Activated CD8-positive, alpha-beta memory T cell treated with anti-CD3 and anti-CD28 coated beads for 36 hours (primary cell): ENCODE results near the gene DDC. TPM values are rescaled to one million over a fixed set of nuclear protein-coding genes. Genes with fewer than 3 reads are reported as not detected.

Source experiments
- CTCF ChIA-PET: fragments of 350-600 bp; sonication (Branson Sonifier 250); formaldehyde crosslinking; loops from one replicate; lab custom pipeline; 2021; ENCODE audit warnings: antibody characterized with exemption; lab: Charles Lee
- POLR2A ChIA-PET: fragments of 350-600 bp; sonication (Branson Sonifier 250); formaldehyde crosslinking; loops from one replicate; lab custom pipeline; 2021; ENCODE audit warnings: antibody characterized with exemption; lab: Charles Lee
- total RNA-seq, 2 experiments: library from RNA; stranded (reverse); gene quantifications; one replicate each; pipeline ENCODE4 v1.2.3, GENCODE V29; 2021

Gene DDC, protein sequence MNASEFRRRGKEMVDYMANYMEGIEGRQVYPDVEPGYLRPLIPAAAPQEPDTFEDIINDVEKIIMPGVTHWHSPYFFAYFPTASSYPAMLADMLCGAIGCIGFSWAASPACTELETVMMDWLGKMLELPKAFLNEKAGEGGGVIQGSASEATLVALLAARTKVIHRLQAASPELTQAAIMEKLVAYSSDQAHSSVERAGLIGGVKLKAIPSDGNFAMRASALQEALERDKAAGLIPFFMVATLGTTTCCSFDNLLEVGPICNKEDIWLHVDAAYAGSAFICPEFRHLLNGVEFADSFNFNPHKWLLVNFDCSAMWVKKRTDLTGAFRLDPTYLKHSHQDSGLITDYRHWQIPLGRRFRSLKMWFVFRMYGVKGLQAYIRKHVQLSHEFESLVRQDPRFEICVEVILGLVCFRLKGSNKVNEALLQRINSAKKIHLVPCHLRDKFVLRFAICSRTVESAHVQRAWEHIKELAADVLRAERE
- under 1 TPM; 0.71 to 0.72 TPM for total RNA-seq

GRCh38 chr7:50564640-50565558 is at the start of gene DDC:
TSS of gene DDC (minus strand) at chr7:50565405. CDS start at chr7:50544085, 21,320 bp downstream.
- ChIA-PET CTCF (no interaction called here), POLR2A (no interaction called here)

DNA sequence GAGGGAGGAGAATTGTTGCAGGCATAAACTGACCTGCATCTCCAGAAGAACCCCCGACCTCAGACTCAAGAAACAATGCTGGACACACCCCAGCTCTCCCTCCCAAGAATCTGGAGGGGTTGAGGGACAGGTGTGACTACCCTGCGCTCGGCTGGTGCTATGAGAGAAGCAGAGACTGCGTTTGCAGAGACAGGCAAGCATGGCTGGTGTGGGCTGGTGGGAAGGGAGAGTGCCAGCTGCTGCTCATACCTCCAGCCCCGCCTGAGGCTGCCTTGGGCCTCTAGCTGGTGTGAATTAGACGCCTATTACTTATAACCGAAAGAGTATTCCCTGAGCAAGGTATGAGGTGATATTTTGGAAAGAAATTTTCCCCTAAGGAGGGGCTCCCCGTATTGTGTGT is 48.3 kb upstream of the DDC start:
- ChIA-PET POLR2A (no interaction called here), CTCF (interaction anchor here (1.2 kb wide), 1 partner anchor 548 kb away, joined by 3 read pairs; no protein-coding TSS in a partner anchor)

DNA sequence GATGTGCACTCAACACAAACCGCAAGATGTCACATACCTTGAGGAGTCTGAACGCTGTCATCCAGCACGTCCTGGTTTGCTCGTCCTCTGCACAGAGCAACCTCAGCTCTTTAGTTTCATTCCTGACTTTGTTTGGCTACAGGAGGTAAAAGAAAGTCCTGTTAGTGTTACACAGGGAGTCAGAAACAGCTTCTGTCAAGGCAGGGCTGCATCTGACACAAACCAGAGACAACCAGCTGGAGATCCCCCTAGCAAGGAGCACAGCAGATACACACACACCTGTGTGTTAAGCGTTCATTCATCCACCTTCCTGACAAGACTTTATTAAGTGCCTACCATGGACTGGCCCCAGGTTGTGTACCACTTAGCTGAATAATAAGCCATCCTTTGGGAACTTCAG is 47.5 kb upstream of the DDC start:
- CTCF ChIA-PET, result interaction anchor here (1.2 kb wide), 1 partner anchor 548 kb away, joined by 3 read pairs; no protein-coding TSS in a partner anchor
- POLR2A ChIA-PET, result no interaction called here

GRCh38 chr7:50610521-50611277 is 45.5 kb upstream of the DDC start:
- ChIA-PET POLR2A (interaction anchor here (0.7 to 1.1 kb wide), 2 partner anchors 76 to 432 kb away, joined by 3 to 5 read pairs; no protein-coding TSS in a partner anchor), CTCF (interaction anchor here (1.3 to 1.5 kb wide), 2 partner anchors 16 to 65 kb away, joined by 3 to 4 read pairs; no protein-coding TSS in a partner anchor)

DNA sequence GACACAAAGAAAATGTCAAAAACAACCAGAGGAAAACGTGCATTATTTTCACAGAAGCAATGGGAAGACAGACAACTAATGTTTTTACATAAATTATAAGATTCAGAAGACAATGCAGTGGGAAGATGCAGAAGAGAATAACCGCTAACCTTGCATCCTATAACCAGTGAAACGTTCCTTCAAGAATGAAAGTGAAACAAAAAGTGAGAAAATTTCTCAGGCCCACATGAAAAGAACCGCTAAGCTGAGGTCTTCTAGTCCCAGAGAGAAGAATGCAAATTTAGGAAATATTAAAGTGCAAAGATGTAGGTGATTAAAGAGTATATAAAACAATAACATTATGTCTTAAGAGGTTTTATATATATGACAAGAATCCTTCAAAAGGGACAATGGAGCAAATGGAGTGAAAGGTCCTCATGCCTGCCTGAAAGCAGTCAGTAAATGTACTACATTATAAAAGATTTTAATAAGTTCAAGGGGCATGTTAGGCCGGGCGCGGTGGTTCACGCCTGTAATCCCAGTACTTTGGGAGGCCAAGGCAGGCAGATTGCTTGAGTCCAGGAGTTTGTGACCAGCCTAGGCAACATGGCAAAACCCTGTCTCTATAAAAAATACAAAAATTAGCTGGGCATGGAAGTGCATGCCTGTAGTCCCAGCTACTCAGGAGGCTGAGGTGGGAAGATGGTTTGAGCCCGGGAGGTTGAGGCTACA is 43.1 kb upstream of the DDC start:
- CTCF ChIA-PET, result interaction anchor here (1.5 kb wide), 1 partner anchor 25 kb away, joined by 3 read pairs; no protein-coding TSS in a partner anchor
- POLR2A ChIA-PET, result interaction anchor here (0.6 kb wide), 1 partner anchor 48 kb away, joined by 5 read pairs; no protein-coding TSS in a partner anchor

- POLR2A ChIA-PET, result no interaction called here
- CTCF ChIA-PET, result no interaction called here
These were observed 42.4 kb upstream of the DDC start for GRCh38 chr7:50607524-50608125.

DNA sequence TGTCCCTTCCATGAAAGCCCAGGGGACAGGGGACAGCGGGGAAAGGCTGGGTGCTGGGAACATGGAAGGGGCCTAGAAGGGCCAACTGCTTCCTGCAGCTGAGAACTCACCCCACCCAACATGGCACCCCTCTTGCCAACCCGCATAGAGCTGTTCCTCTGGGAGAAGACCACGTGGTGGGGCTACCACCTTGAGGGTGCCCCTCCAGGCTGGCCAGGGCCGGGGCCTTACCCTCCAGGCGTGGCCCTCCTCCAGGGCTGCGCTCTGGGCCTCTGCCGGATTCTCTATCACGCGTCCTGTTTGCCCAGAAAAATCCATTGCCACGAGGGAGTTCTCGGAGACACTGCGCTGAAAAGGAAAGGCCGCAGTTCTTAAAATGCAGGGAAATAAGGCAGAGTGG is 39.9 kb upstream of the DDC start:
- CTCF ChIA-PET, result no interaction called here
- POLR2A ChIA-PET, result no interaction called here

- POLR2A ChIA-PET, result no interaction called here
These were observed 38.1 kb upstream of the DDC start for GRCh38 chr7:50603287-50603686.

GRCh38 chr7:50599385-50599784 is 34.2 kb upstream of the DDC start:
- POLR2A ChIA-PET, result no interaction called here
- CTCF ChIA-PET, result interaction anchor here (1.8 kb wide), 1 partner anchor 131 kb away, joined by 4 read pairs; no protein-coding TSS in a partner anchor

More at GRCh38 chr7:50603287-50603686, 38.1 kb upstream of the DDC start:
- CTCF ChIA-PET, result no interaction called here

DNA sequence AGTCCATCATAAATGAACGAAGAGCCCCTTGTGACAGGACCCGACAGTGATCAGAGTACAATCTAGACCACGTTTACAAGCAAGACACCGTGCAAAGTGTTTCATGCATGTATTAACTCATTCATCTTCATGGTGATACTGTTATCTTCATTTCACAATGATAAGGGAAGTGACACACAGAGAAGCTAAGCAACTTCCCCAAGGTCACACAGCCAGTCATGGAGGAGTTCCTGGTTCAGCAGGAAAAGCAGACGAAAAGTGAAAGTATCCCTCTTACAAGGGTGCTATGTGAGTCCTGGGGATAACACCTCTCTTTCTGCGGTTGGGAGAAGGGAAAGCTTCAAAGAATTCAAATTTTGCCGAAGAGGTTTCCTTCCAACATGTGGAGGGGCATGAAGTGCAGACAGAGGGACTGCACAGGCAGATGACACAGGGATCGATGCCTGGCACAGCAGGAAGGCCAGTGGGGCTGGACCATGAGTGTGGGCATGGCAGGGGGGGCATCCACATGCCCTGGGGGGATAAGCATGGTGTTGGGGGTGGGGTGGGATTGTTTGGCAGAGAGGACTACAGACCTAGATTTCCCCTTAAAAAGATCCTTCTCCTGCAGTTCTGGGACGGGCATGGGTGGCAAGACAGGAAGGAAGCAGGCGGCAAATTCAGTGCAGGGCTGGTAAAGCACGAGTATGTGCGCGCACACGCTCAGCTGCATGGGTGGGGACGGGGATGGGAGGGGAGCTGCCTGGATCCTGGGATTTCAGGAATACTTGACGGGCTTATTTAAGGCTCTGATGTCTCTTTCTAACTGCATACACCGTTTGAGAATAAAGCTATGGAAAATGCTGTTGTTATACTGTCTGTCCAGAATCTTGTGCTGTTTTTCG is 33.5 kb upstream of the DDC start:
- ChIA-PET CTCF (interaction anchor here (1.8 kb wide), 1 partner anchor 131 kb away, joined by 4 read pairs; no protein-coding TSS in a partner anchor), POLR2A (no interaction called here)

DNA sequence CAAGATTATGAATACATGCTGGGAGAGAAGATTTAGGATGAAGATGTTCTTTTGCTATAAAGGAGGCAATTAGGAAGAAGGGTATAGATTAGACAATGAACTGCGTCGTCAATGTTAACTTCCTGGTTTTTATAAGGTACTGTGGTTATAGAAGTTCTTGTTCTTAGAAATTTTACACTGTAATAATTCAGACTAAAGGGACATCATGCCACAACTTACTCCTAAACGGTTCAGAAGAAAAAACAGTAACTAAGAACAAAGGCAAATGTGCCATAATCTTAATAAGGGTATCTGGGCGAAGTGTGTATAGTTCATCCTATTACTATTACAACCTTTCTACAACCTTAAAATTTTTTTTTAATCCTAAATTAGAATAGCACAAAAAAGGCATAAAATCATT is 31.3 kb upstream of the DDC start:
- CTCF ChIA-PET, result no interaction called here
- POLR2A ChIA-PET, result no interaction called here

GRCh38 chr7:50595491-50596102 is 30.4 kb upstream of the DDC start:
- CTCF ChIA-PET, result interaction anchor here (0.7 kb wide), 2 partner anchors 54 to 528 kb away, joined by 3 read pairs; no protein-coding TSS in a partner anchor
- POLR2A ChIA-PET, result no interaction called here

DNA sequence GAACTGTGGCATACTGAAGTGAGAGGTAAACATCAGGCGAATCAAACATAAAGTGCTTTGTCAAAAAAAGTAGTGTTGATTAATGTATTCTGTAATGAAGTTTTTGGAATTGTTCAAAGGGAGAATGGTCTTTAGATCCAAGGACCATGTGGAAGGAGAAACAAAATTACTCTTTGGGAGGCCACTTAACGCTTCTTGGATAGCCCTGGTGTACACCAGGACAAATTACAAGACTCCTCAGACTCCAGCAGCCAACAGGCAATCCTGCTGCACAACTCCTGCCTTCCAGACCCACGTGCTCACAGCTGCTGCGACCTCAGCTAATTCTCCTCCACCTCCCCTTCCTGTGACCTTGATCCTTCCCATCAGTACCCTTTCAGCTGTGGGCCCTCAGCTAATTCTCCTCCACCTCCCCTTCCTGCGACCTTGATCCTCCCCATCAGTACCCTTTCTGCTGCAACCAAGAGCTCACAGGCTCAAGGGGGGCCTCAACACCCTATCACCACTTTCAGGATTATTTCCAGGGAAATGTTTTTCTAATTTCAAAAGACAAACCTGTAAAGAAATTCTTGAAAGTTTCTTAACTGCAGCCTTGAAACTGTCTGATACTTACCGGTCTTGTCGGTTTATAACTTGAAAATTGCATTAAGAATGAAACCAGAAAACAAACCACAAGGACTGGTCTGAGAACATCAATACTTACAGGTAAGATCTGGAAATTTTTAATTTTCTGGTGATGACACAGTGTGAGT is 29.7 kb upstream of the DDC start:
- ChIA-PET POLR2A (no interaction called here), CTCF (interaction anchor here (1.5 kb wide), 2 partner anchors 16 to 127 kb away, joined by 4 read pairs; no protein-coding TSS in a partner anchor)

GRCh38 chr7:50594136-50594535 is 28.9 kb upstream of the DDC start:
- POLR2A ChIA-PET, result no interaction called here
- CTCF ChIA-PET, result interaction anchor here (1.0 to 1.5 kb wide), 3 partner anchors 16 to 127 kb away, joined by 3 to 4 read pairs (median 4); no protein-coding TSS in a partner anchor

- POLR2A ChIA-PET, result no interaction called here
- CTCF ChIA-PET, result no interaction called here
These were observed 27.7 kb upstream of the DDC start for GRCh38 chr7:50592940-50593339.
